IPS DF 6.9 (cell line): Measurements from ENCODE around the gene NBPF1.
"Not testable (repeated sequence)": the region's sequence is repeated elsewhere in the genome, so short reads cannot be mapped to it uniquely, and the experiment has no call there.

Experiments
- DNase-seq: peaks from one replicate; pipeline ENCODE4 v3.0.0-alpha.2; 2013; ENCODE audit warnings: low read depth, low spot score
- H3K27ac ChIP-seq: one replicate; pipeline ENCODE4 v1.5.1; 2013; ENCODE audit warnings: low read length, control low read depth
- H3K27me3 ChIP-seq: 2 replicates; pipeline ENCODE4 v1.6.1; 2013; ENCODE audit warnings: mild to moderate bottlenecking, low read length; ENCODE audit not compliant: control insufficient read depth, insufficient read depth
- H3K36me3 ChIP-seq: 2 replicates; pipeline ENCODE4 v1.6.1; 2013; ENCODE audit warnings: low read length; ENCODE audit not compliant: control insufficient read depth, insufficient read depth
- H3K4me1 ChIP-seq: 2 replicates; pipeline ENCODE4 v1.6.1; 2013; ENCODE audit warnings: low read length; ENCODE audit not compliant: control insufficient read depth, insufficient read depth
- H3K4me3 ChIP-seq: 2 replicates; pipeline ENCODE4 v1.5.1; 2013; ENCODE audit warnings: mild to moderate bottlenecking, low read length
- H3K9me3 ChIP-seq: 2 replicates; pipeline ENCODE4 v1.6.1; 2013; ENCODE audit warnings: low read length, inconsistent platforms; ENCODE audit not compliant: control insufficient read depth, insufficient read depth
- WGBS: extraction: QIAGEN DNeasy Blood & Tissue Kit; methylation state at CpG from one replicate; pipeline ENCODE4 v1.1.7; 2013; ENCODE audit warnings: mixed read lengths, missing lambda C conversion rate; ENCODE audit not compliant: insufficient read length, insufficient coverage; 5-methylcytosine and 5-hydroxymethylcytosine counted together

NBPF1 gene

GRCh38 chr1:16535487-16535886 is 77.9 kb downstream of the NBPF1 start:
- H3K27me3 ChIP-seq, H3K9me3 ChIP-seq, H3K4me1 ChIP-seq, DNase-seq, H3K27ac ChIP-seq, H3K36me3 ChIP-seq: not testable (repeated sequence)
- WGBS, result no CpG with 5 or more reads among the region's 34 CpGs
- peak overlapping the region; percentile 56; the same call in 1 of the 2 replicates for H3K4me3 ChIP-seq

GRCh38 chr1:16534829-16535456 is 78.4 kb downstream of the NBPF1 start:
- not testable (repeated sequence) for H3K4me1 ChIP-seq, H3K27ac ChIP-seq, H3K36me3 ChIP-seq, H3K9me3 ChIP-seq, H3K27me3 ChIP-seq
- peak; percentile 43 for DNase-seq
- H3K4me3 ChIP-seq, result peak overlapping the region; percentile 56; the same call in 1 of the 2 replicates
- no CpG with 5 or more reads among the region's 43 CpGs for WGBS

GRCh38 chr1:16534239-16534828 is 79.0 kb downstream of the NBPF1 start:
- not testable (repeated sequence) for H3K27ac ChIP-seq, H3K4me1 ChIP-seq, H3K36me3 ChIP-seq, H3K27me3 ChIP-seq, H3K9me3 ChIP-seq, DNase-seq
- H3K4me3 ChIP-seq, result peak overlapping the region; percentile 46; the same call in 1 of the 2 replicates
- WGBS, result no CpG with 5 or more reads among the region's 44 CpGs

GRCh38 chr1:16532235-16532991 is 81.0 kb downstream of the NBPF1 start:
- not testable (repeated sequence) for DNase-seq, H3K27me3 ChIP-seq, H3K4me3 ChIP-seq, H3K36me3 ChIP-seq, H3K9me3 ChIP-seq, H3K27ac ChIP-seq, H3K4me1 ChIP-seq
- no CpG with 5 or more reads among the region's 32 CpGs for WGBS

- no CpG with 5 or more reads among the region's 3 CpGs for WGBS
- not testable (repeated sequence) for H3K4me1 ChIP-seq
Observed at GRCh38 chr1:16528338-16528737, 85.0 kb downstream of the NBPF1 start.

GRCh38 chr1:16525769-16526168 is 87.6 kb downstream of the NBPF1 start:
- H3K4me3 ChIP-seq, H3K27ac ChIP-seq, H3K27me3 ChIP-seq, DNase-seq, H3K9me3 ChIP-seq, H3K4me1 ChIP-seq, H3K36me3 ChIP-seq: not testable (repeated sequence)

More at GRCh38 chr1:16528338-16528737, 85.0 kb downstream of the NBPF1 start:
- H3K4me3 ChIP-seq, H3K36me3 ChIP-seq, DNase-seq, H3K9me3 ChIP-seq, H3K27ac ChIP-seq, H3K27me3 ChIP-seq: not testable (repeated sequence)

- H3K9me3 ChIP-seq, H3K36me3 ChIP-seq, H3K4me1 ChIP-seq, DNase-seq, H3K27ac ChIP-seq, H3K27me3 ChIP-seq, H3K4me3 ChIP-seq: not testable (repeated sequence)
- no CpG with 5 or more reads among the region's 5 CpGs for WGBS
Observed at GRCh38 chr1:16521679-16522078, 91.7 kb downstream of the NBPF1 start.

GRCh38 chr1:16521288-16521583 is 92.1 kb downstream of the NBPF1 start:
- Histone ChIP-seq H3K4me3 (peak overlapping the region; percentile 63; the same call in 1 of the 2 replicates), H3K27ac (no peak overlapping the region), H3K4me1 (no peaks in the 10 kb centered on the region), H3K9me3 (no peaks in the 10 kb centered on the region), H3K36me3 (no peaks in the 10 kb centered on the region), H3K27me3 (no peaks in the 10 kb centered on the region)
- DNase-seq, result no peak
- WGBS, result no CpG with 5 or more reads among the region's 12 CpGs

- H3K27me3 ChIP-seq, H3K9me3 ChIP-seq, H3K36me3 ChIP-seq, H3K27ac ChIP-seq, H3K4me1 ChIP-seq: not testable (repeated sequence)
- peak overlapping the region; percentile 63; the same call in 1 of the 2 replicates for H3K4me3 ChIP-seq
- DNase-seq, result peak; percentile 50
- no CpG with 5 or more reads among the region's 48 CpGs for WGBS
Observed at GRCh38 chr1:16520435-16521287, 92.7 kb downstream of the NBPF1 start.

- H3K36me3 ChIP-seq, DNase-seq, H3K9me3 ChIP-seq, H3K4me1 ChIP-seq, H3K27me3 ChIP-seq, H3K27ac ChIP-seq, H3K4me3 ChIP-seq: not testable (repeated sequence)
- no CpG with 5 or more reads among the region's 6 CpGs for WGBS
Observed at GRCh38 chr1:16519255-16519951, 94.0 kb downstream of the NBPF1 start.
